OCI-LY3 (cell line): ENCODE measurements around the gene NLRP11.

Experiments used
- CTCF ChIP-seq: fragments of 200-600, 300-600 bp; sonication (generic); IDR thresholded peaks from 2 replicates; pipeline ENCODE4 v1.5.1; 2014; ENCODE audit warnings: antibody characterized with exemption, low read length, low read depth
- EZH2phosphoT487 ChIP-seq: fragments of 200-600 bp; shearing (Covaris generic); IDR thresholded peaks from 2 replicates; pipeline ENCODE4 v1.6.1; 2018; ENCODE audit warnings: antibody characterized with exemption, mixed run types, low read depth

- TF ChIP-seq CTCF: no peak
- TF ChIP-seq EZH2phosphoT487: no peak
Observed at GRCh38 chr19:55813906-55814305, 17.9 kb downstream of the NLRP11 start.
